SK-N-SH (cell line): ENCODE measurements around the gene SLC25A25.

Experiments used
- CTCF ChIP-seq: fragments of 200-600 bp; sonication (generic); IDR thresholded peaks from 2 replicates; pipeline ENCODE4 v1.6.1; 2017; ENCODE audit warnings: antibody characterized with exemption, mild to moderate bottlenecking, moderate library complexity
- GABPA ChIP-seq: IDR thresholded peaks from 2 replicates; pipeline ENCODE4 v1.4.0; 2012; ENCODE audit warnings: low read depth, mild to moderate bottlenecking
- IRF3 ChIP-seq: fragments of 150-350 bp; IDR thresholded peaks from 2 replicates; pipeline ENCODE4 v1.6.1; 2016; ENCODE audit warnings: mild to moderate bottlenecking, low read depth, low read length
- POLR2AphosphoS5 ChIP-seq: IDR thresholded peaks from 2 replicates; pipeline ENCODE4 v1.6.1; 2012; ENCODE audit warnings: low read depth, low read length
- YY1 ChIP-seq: IDR thresholded peaks from 2 replicates; pipeline ENCODE4 v1.4.0; 2012; ENCODE audit warnings: low read depth, mild to moderate bottlenecking

GRCh38 chr9:128145951-128146351, 77.9 kb downstream of the SLC25A25 start:
- TF ChIP-seq CTCF, result no peak
- TF ChIP-seq GABPA, result no peak
- TF ChIP-seq POLR2AphosphoS5, result no peak
- TF ChIP-seq YY1, result no peak
- TF ChIP-seq IRF3, result no peak
